Activated T-helper 9 cell treated with anti-CD3 and anti-CD28 coated beads, Interleukin-2, amount 50 U/mL, for 16 hours (primary cell): ENCODE measurements around the gene ZNF143.

ENCODE experiments used
- DNase-seq: peaks from one replicate; pipeline ENCODE4 v3.0.0-alpha.2; 2020; ENCODE audit warnings: low read depth

The ZNF143 gene

DNA sequence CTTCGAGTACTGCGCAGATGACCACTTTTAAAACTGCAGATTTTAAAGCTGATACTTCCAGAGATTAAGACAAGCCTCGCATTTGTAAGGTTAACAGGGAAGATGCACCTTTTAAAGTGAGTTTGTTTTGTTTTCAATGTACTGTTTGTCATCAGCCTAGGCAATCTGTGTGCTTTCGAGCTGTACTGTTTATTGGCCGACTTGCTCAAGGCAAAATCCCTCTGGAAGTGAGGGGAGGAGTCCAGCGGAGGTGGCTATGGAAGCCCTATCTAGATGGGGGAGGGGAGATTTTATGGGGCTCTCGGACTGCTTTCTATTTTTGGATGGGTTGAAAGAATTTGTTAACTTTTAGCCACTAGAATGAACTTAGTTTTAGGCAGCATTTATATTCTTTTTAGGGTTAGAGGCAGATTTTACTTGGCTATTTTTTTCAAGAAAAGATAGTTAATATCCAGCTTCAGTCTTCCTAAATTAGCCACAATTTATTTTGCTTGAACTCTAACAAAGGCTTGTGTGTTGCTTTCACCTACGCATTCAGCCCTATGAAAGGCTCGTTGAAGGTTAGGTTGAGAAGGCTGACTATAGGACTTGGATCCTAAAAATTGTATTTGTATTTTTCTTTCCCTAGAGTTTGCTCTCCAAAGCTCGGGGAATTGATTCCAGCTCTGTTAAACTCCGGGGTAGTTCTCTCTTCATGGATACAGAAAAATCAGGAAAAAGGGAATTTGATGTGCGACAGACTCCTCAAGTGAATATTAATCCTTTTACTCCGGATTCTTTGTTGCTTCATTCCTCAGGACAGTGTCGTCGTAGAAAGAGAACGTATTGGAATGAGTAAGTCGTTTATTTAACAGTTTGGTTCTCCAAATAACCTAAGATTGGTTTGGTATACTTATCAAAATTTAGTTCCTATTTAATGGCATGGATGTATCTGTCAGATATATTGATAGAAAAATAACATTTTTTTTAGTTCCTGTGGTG, 114.7 kb downstream of the ZNF143 start:
- DNase-seq: no peak

DNA sequence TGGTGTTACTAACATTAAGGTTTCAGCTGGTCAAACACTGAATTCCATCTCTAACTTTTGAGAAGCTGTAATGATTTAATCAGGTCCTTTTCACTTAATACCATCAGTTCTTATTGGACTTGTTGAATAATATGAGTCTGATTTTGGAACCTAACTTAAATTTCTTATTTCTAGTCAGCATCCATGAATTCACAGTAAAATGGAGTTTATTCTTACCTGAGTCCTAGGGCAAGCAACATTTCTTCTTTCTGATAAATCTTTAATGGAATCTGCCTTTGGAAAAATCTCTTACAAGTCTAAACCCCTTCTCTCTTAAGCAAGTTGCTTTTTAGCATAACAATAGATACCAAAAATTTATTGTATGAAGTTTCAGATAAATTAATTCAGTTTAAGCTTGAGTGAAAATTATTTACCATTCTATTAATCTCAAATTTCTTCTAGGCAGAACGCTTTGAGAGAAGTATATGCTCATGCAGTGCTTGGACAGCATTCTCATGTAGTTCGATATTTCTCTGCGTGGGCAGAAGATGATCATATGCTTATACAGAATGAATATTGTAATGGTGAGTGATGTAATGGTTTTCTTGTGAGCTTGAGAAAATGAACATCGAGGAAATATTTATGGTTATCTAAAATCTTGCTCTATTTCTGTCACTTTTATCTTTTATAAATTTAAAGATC, 116.0 kb downstream of the ZNF143 start:
- DNase-seq: no peak

DNA sequence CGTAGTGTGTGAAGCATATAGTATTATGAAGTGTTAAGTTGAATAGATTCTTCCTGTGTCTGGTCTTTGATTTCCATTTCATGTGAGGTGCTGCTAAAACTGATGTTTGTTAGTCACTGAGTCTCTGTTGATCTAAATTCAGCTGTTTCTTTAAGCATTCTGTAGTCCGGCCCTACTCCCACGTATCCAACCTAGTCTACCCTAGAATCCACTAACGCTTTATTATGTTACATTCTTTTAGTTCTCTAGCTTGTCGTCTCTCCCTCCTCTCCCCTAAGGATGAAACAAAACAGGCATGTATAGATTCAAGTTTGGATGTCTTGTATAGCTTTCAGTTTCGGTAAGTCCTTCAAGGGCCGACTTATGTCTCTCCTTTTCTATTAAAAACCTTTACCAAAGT, 116.7 kb downstream of the ZNF143 start:
- no peak for DNase-seq
